B cell (primary cell): ENCODE results near the gene MIA3.

ENCODE experiments used
- EZH2 ChIP-seq: IDR thresholded peaks from 2 replicates; pipeline ENCODE4 v1.6.1; 2012; ENCODE audit warnings: borderline replicate concordance, low read depth, mild to moderate bottlenecking, moderate library complexity, low read length; ENCODE audit not compliant: insufficient read depth, poor library complexity, severe bottlenecking
- TF ChIP-seq, protein P1 (sequence below): fragments of 200-600 bp; IDR thresholded peaks from one replicate; pipeline ENCODE4 v1.8.0; 2022; ENCODE audit warnings: antibody characterized with exemption, mild to moderate bottlenecking

- TF ChIP-seq, protein P1, sequence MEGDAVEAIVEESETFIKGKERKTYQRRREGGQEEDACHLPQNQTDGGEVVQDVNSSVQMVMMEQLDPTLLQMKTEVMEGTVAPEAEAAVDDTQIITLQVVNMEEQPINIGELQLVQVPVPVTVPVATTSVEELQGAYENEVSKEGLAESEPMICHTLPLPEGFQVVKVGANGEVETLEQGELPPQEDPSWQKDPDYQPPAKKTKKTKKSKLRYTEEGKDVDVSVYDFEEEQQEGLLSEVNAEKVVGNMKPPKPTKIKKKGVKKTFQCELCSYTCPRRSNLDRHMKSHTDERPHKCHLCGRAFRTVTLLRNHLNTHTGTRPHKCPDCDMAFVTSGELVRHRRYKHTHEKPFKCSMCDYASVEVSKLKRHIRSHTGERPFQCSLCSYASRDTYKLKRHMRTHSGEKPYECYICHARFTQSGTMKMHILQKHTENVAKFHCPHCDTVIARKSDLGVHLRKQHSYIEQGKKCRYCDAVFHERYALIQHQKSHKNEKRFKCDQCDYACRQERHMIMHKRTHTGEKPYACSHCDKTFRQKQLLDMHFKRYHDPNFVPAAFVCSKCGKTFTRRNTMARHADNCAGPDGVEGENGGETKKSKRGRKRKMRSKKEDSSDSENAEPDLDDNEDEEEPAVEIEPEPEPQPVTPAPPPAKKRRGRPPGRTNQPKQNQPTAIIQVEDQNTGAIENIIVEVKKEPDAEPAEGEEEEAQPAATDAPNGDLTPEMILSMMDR: no peak
- TF ChIP-seq EZH2: no peak
Observed at GRCh38 chr1:222592171-222592570, 25.7 kb upstream of the MIA3 start.
